ENCODE results near the gene UNKL.

UNKL gene

GRCh38 chr16:1345651-1346421 is 68.7 kb downstream of the UNKL start:
- no peak overlapping the region for H3K27ac Mint-ChIP-seq (ENCODE audit: low read depth)
- H3K4me1 Mint-ChIP-seq, result peaks cover 22% of the 10 kb centered on the region
- no peak for ATAC-seq (replicated peaks; ENCODE audit: extremely low read depth, poor library complexity, severe bottlenecking)
- H3K36me3 Mint-ChIP-seq (ENCODE audit: insufficient read depth), result peaks cover 25% of the 10 kb centered on the region
- no peak for DNase-seq (ENCODE audit: low spot score in 2 of 2)
- no peak overlapping the region for H3K4me3 Mint-ChIP-seq
- H3K9me3 Mint-ChIP-seq, result no peaks in the 10 kb centered on the region
- H3K27me3 Mint-ChIP-seq, result no peaks in the 10 kb centered on the region

- no peak for DNase-seq (ENCODE audit: low spot score in 2 of 2)
- no peaks in the 10 kb centered on the region for H3K9me3 Mint-ChIP-seq
- no peaks in the 10 kb centered on the region for H3K27me3 Mint-ChIP-seq
- H3K4me3 Mint-ChIP-seq, result no peak overlapping the region
- no peak overlapping the region for H3K27ac Mint-ChIP-seq (ENCODE audit: low read depth)
- no peak for ATAC-seq (replicated peaks; ENCODE audit: extremely low read depth, poor library complexity, severe bottlenecking)
- H3K4me1 Mint-ChIP-seq, result peaks cover 18% of the 10 kb centered on the region
- peaks cover 19% of the 10 kb centered on the region for H3K36me3 Mint-ChIP-seq (ENCODE audit: insufficient read depth)
Observed at GRCh38 chr16:1345087-1345486, 69.4 kb downstream of the UNKL start.

- Mint-ChIP-seq H3K4me1 (peaks cover 18% of the 10 kb centered on the region), H3K4me3 (peak overlapping the region; percentile 16), H3K9me3 (no peaks in the 10 kb centered on the region)
Observed at GRCh38 chr16:1344499-1344898, 70.0 kb downstream of the UNKL start.

GRCh38 chr16:1343428-1344242 is 70.9 kb downstream of the UNKL start:
- DNase-seq (ENCODE audit: low spot score in 2 of 2), result no peak
- Mint-ChIP-seq H3K36me3 (ENCODE audit: insufficient read depth) (peaks cover 16% of the 10 kb centered on the region), H3K4me1 (peaks cover 18% of the 10 kb centered on the region), H3K9me3 (no peaks in the 10 kb centered on the region), H3K27me3 (no peaks in the 10 kb centered on the region), H3K4me3 (peak overlapping the region; percentile 65), H3K27ac (ENCODE audit: low read depth) (peak overlapping the region; percentile 64)
- no peak for ATAC-seq (replicated peaks; ENCODE audit: extremely low read depth, poor library complexity, severe bottlenecking)

More at GRCh38 chr16:1344499-1344898, 70.0 kb downstream of the UNKL start:
- DNase-seq (ENCODE audit: low spot score in 2 of 2) (no peak), ATAC-seq (replicated peaks; ENCODE audit: extremely low read depth, poor library complexity, severe bottlenecking) (no peak)
- Mint-ChIP-seq H3K36me3 (ENCODE audit: insufficient read depth) (peaks cover 18% of the 10 kb centered on the region), H3K27me3 (no peaks in the 10 kb centered on the region), H3K27ac (ENCODE audit: low read depth) (no peak overlapping the region)

- peak; percentile 94 to 95 for DNase-seq (ENCODE audit: low spot score in 2 of 2)
- no peaks in the 10 kb centered on the region for H3K27me3 Mint-ChIP-seq
Observed at GRCh38 chr16:1342526-1343427, 71.7 kb downstream of the UNKL start.

GRCh38 chr16:1341495-1342420 is 72.7 kb downstream of the UNKL start:
- peak overlapping the region; percentile 65 for H3K4me3 Mint-ChIP-seq
- no peak for ATAC-seq (replicated peaks; ENCODE audit: extremely low read depth, poor library complexity, severe bottlenecking)
- no peaks in the 10 kb centered on the region for H3K27me3 Mint-ChIP-seq
- peaks cover 18% of the 10 kb centered on the region for H3K4me1 Mint-ChIP-seq
- DNase-seq (ENCODE audit: low spot score in 2 of 2), result no peak
- H3K27ac Mint-ChIP-seq (ENCODE audit: low read depth), result no peak overlapping the region
- no peaks in the 10 kb centered on the region for H3K9me3 Mint-ChIP-seq
- peaks cover 11% of the 10 kb centered on the region for H3K36me3 Mint-ChIP-seq (ENCODE audit: insufficient read depth)

More at GRCh38 chr16:1342526-1343427, 71.7 kb downstream of the UNKL start:
- Mint-ChIP-seq H3K4me1 (peaks cover 18% of the 10 kb centered on the region), H3K36me3 (ENCODE audit: insufficient read depth) (peaks cover 15% of the 10 kb centered on the region), H3K27ac (ENCODE audit: low read depth) (peak overlapping the region; percentile 64), H3K4me3 (peak overlapping the region; percentile 65), H3K9me3 (no peaks in the 10 kb centered on the region)
- ATAC-seq (replicated peaks; ENCODE audit: extremely low read depth, poor library complexity, severe bottlenecking), result peak; percentile 92

- no peaks in the 10 kb centered on the region for H3K9me3 Mint-ChIP-seq
- peaks cover 18% of the 10 kb centered on the region for H3K4me1 Mint-ChIP-seq
- ATAC-seq (replicated peaks; ENCODE audit: extremely low read depth, poor library complexity, severe bottlenecking) (no peak), DNase-seq (ENCODE audit: low spot score in 2 of 2) (no peak)
- no peak overlapping the region for H3K27ac Mint-ChIP-seq (ENCODE audit: low read depth)
- H3K27me3 Mint-ChIP-seq, result no peaks in the 10 kb centered on the region
- peak overlapping the region; percentile 65 for H3K4me3 Mint-ChIP-seq
- H3K36me3 Mint-ChIP-seq (ENCODE audit: insufficient read depth), result peaks cover 14% of the 10 kb centered on the region
Observed at GRCh38 chr16:1340730-1341494, 73.6 kb downstream of the UNKL start.

GRCh38 chr16:1338855-1339675 is 75.4 kb downstream of the UNKL start:
- H3K4me1 Mint-ChIP-seq, result peaks cover 18% of the 10 kb centered on the region
- H3K4me3 Mint-ChIP-seq, result no peak overlapping the region
- no peak for ATAC-seq (replicated peaks; ENCODE audit: extremely low read depth, poor library complexity, severe bottlenecking)
- H3K36me3 Mint-ChIP-seq (ENCODE audit: insufficient read depth), result peaks cover 14% of the 10 kb centered on the region
- no peak overlapping the region for H3K27ac Mint-ChIP-seq (ENCODE audit: low read depth)
- no peak for DNase-seq (ENCODE audit: low spot score in 2 of 2)
- H3K27me3 Mint-ChIP-seq, result no peaks in the 10 kb centered on the region
- H3K9me3 Mint-ChIP-seq, result no peaks in the 10 kb centered on the region

- Mint-ChIP-seq H3K4me3 (no peak overlapping the region), H3K27ac (ENCODE audit: low read depth) (no peak overlapping the region), H3K4me1 (peaks cover 14% of the 10 kb centered on the region), H3K36me3 (ENCODE audit: insufficient read depth) (peaks cover 11% of the 10 kb centered on the region), H3K27me3 (no peaks in the 10 kb centered on the region), H3K9me3 (no peaks in the 10 kb centered on the region)
- ATAC-seq (replicated peaks; ENCODE audit: extremely low read depth, poor library complexity, severe bottlenecking) (no peak), DNase-seq (ENCODE audit: low spot score in 2 of 2) (no peak)
Observed at GRCh38 chr16:1338119-1338730, 76.3 kb downstream of the UNKL start.

GRCh38 chr16:1337486-1337885 is 77.0 kb downstream of the UNKL start:
- H3K27ac Mint-ChIP-seq (ENCODE audit: low read depth), result no peak overlapping the region
- H3K9me3 Mint-ChIP-seq, result no peaks in the 10 kb centered on the region
- no peak overlapping the region for H3K4me3 Mint-ChIP-seq
- peaks cover 4% of the 10 kb centered on the region for H3K27me3 Mint-ChIP-seq
- DNase-seq (ENCODE audit: low spot score in 2 of 2) (no peak), ATAC-seq (replicated peaks; ENCODE audit: extremely low read depth, poor library complexity, severe bottlenecking) (no peak)
- peaks cover 7% of the 10 kb centered on the region for H3K36me3 Mint-ChIP-seq (ENCODE audit: insufficient read depth)
- peaks cover 9% of the 10 kb centered on the region for H3K4me1 Mint-ChIP-seq
